Esophagus squamous epithelium (tissue), 4 donors: ENCODE data around the gene PAK2.

Experiments
- CTCF ChIP-seq, 6 experiments: fragments of 450-650 bp in 4 of 6; fragments of 200-600 bp in 2 of 6; sonication (generic) in 2 of 6; IDR thresholded peaks; one replicate each; pipeline ENCODE4 v1.5.1; 2016 to 2019; ENCODE audit warnings: antibody characterized with exemption in 6 of 6, mild to moderate bottlenecking in 4 of 6, moderate library complexity in 4 of 6
- POLR2A ChIP-seq, 4 donors: fragments of 450-650 bp; IDR thresholded peaks; one replicate each; pipeline ENCODE4 v1.6.1; 2017; ENCODE audit warnings: antibody characterized with exemption in 4 of 4, mild to moderate bottlenecking in 4 of 4, moderate library complexity in 3 of 4

DNA sequence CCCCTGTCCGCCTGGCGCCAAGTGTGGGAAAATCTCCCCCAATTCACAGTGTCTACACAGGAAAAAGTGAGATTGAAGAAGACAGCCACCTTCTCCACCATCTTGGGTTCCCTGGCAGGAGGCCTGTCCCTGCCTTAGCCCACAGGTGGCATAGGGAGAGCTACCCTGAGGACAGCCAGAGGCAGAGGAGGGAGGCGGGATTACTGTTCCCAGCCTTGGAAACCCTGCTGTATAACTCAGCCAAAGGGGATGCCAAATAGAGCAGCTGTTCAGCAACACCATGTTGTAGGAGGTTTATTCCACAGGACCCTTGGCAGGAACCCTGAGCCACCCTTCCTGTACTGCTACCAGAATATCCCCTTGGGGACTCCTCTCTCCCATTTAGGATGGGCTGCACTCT lies 54.8 kb downstream of the PAK2 start:
- no peak for TF ChIP-seq CTCF (IDR thresholded peaks at IDR 0.05)
- TF ChIP-seq POLR2A (IDR thresholded peaks at IDR 0.05): no peak
